ENCODE data around the gene TIMELESS. TPM values are rescaled to one million over a fixed set of nuclear protein-coding genes. Genes with fewer than 3 reads are reported as not detected.

The TIMELESS gene
- total RNA-seq, 1 experiment from 2014 or later, result 26.5 TPM

DNA sequence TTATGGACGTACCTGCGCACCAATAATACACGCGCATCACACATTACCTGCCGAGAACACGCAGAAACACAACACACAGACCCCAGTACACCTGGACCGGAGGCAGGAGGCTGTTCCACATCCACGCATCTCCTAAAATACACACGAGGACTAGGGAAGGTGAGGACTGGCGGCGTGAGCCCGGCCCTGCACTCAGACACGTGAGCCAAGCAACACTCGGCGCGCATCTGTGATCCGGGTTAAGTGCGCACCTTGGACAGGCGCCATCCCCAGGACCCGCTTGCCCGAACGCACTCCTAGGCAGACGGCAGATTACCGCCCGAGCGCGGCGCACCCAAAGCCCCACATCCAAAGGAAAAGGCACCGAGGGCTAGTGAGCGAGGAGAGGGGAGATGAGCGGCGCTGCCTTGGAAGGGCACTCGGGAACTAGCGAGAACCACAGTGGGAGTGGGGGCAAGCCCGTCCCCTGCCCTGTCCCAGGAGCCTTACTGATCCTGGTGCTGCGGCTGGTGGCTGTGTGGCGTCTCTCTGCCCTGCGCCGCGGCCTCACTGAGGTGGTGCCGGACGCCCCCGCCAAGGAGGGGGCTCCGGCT lies 38.3 kb upstream of the TIMELESS start:
- Histone ChIP-seq H3K9me3 (ENCODE audit: low read length) (no peaks in the 10 kb centered on the region), H3K9ac (ENCODE audit: low read length) (peak overlapping the region; percentile 34), H4K20me1 (ENCODE audit: low read length) (no peaks in the 10 kb centered on the region), H3K4me2 (ENCODE audit: low read length) (peak overlapping the region; percentile 100), H3K79me2 (ENCODE audit: low read length) (no peaks in the 10 kb centered on the region), H3K4me3 (ENCODE audit: low read length) (peak overlapping the region; percentile 84), H3K9me2 (replicated peaks; ENCODE audit: low read length) (no peaks in the 10 kb centered on the region), H2AFZ (ENCODE audit: low read length) (peak overlapping the region; percentile 96), H3K4me1 (ENCODE audit: insufficient read depth, low read length) (peaks cover 5% of the 10 kb centered on the region; the same call in 1 of the 2 replicates), H3K27ac (ENCODE audit: low read length) (no peak overlapping the region), H3F3A (ENCODE audit: low read length, unreplicated experiment) (no peaks in the 10 kb centered on the region), H3K27me3 (ENCODE audit: low read length) (no peaks in the 10 kb centered on the region), H3K36me3 (ENCODE audit: low read depth, low read length) (no peaks in the 10 kb centered on the region)
- TF ChIP-seq EZH2phosphoT487 (IDR thresholded peaks at IDR 0.05; ENCODE audit: borderline replicate concordance, low read length), result no peak
- TF ChIP-seq, protein P1, sequence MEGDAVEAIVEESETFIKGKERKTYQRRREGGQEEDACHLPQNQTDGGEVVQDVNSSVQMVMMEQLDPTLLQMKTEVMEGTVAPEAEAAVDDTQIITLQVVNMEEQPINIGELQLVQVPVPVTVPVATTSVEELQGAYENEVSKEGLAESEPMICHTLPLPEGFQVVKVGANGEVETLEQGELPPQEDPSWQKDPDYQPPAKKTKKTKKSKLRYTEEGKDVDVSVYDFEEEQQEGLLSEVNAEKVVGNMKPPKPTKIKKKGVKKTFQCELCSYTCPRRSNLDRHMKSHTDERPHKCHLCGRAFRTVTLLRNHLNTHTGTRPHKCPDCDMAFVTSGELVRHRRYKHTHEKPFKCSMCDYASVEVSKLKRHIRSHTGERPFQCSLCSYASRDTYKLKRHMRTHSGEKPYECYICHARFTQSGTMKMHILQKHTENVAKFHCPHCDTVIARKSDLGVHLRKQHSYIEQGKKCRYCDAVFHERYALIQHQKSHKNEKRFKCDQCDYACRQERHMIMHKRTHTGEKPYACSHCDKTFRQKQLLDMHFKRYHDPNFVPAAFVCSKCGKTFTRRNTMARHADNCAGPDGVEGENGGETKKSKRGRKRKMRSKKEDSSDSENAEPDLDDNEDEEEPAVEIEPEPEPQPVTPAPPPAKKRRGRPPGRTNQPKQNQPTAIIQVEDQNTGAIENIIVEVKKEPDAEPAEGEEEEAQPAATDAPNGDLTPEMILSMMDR (conservative IDR thresholded peaks at IDR 0.05; ENCODE audit: low read depth, low read length), result no peak
- no peak for TF ChIP-seq EZH2 (IDR thresholded peaks at IDR 0.05; ENCODE audit: low read length, unreplicated experiment)
- intact Hi-C loops (cut with micrococcal nuclease), result no loop called here
- ATAC-seq (peak; percentile 63), DNase-seq (peak; percentile 41)
- POLR2A ChIA-PET (ENCODE audit: unreplicated experiment), result no interaction called here
- no TSS peak for BruUV-seq (replicated peaks)
- CTCF ChIA-PET, result no interaction called here

DNA sequence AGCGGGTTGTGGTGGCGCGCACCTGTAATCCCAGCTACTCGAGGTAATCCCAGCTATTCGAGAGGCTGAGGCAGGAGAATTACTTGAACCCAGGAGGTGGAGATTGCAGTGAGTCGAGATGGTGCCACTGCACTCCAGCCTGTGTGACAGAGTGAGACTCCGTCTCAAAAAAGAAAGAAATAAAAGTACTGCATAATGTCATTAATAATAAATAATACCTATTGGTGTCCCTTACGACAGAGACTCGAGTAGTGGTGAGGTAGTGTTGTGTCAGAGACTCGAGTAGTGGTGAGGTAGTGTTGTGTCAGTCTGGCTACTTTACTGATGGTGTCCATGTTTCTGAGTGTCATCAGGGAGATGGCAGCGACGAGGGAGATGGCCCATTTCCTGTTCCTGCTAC lies 37.5 kb upstream of the TIMELESS start:
- Histone ChIP-seq H2AFZ (ENCODE audit: low read length) (peak overlapping the region; percentile 96; the same call in 1 of the 2 replicates), H3K9me3 (ENCODE audit: low read length) (no peaks in the 10 kb centered on the region), H3K4me3 (ENCODE audit: low read length) (no peak overlapping the region), H3K27ac (ENCODE audit: low read length) (no peak overlapping the region), H3K79me2 (ENCODE audit: low read length) (no peaks in the 10 kb centered on the region), H3K9me2 (replicated peaks; ENCODE audit: low read length) (no peaks in the 10 kb centered on the region), H3K4me2 (ENCODE audit: low read length) (peak overlapping the region; percentile 100), H3K36me3 (ENCODE audit: low read depth, low read length) (no peaks in the 10 kb centered on the region), H3K9ac (ENCODE audit: low read length) (no peak overlapping the region), H3K27me3 (ENCODE audit: low read length) (no peaks in the 10 kb centered on the region), H3F3A (ENCODE audit: low read length, unreplicated experiment) (no peaks in the 10 kb centered on the region), H3K4me1 (ENCODE audit: insufficient read depth, low read length) (peaks cover 5% of the 10 kb centered on the region; the same call in 1 of the 2 replicates), H4K20me1 (ENCODE audit: low read length) (no peaks in the 10 kb centered on the region)
- intact Hi-C loops (cut with micrococcal nuclease), result no loop called here
- no TSS peak for BruUV-seq (replicated peaks)
- TF ChIP-seq, protein P1 (conservative IDR thresholded peaks at IDR 0.05; ENCODE audit: low read depth, low read length), result no peak
- TF ChIP-seq EZH2phosphoT487 (IDR thresholded peaks at IDR 0.05; ENCODE audit: borderline replicate concordance, low read length), result no peak
- no peak for TF ChIP-seq EZH2 (IDR thresholded peaks at IDR 0.05; ENCODE audit: low read length, unreplicated experiment)
- DNase-seq (no peak), ATAC-seq (no peak)
- ChIA-PET CTCF (no interaction called here), POLR2A (ENCODE audit: unreplicated experiment) (no interaction called here)

DNA sequence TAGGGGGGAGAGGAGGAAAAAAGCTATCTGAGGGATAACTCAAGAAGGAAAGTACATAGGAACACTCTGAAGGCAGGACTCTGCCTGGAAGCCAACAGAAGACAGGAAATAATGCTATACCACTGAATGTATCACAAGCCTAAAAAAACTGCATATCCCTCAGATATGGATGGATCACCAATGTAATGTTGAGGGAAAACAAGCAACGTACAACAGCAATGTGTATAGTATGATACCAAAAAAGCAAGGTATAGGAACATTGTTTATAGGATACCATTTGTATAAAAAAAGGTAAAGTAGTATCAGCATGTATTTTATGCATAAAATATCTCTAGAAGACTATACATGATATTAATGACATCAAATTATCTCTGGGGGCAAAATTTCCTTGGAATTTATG lies 35.3 kb upstream of the TIMELESS start:
- no TSS peak for BruUV-seq (replicated peaks)
- TF ChIP-seq EZH2phosphoT487 (IDR thresholded peaks at IDR 0.05; ENCODE audit: borderline replicate concordance, low read length) (no peak), EZH2 (IDR thresholded peaks at IDR 0.05; ENCODE audit: low read length, unreplicated experiment) (no peak)
- TF ChIP-seq, protein P1 (conservative IDR thresholded peaks at IDR 0.05; ENCODE audit: low read depth, low read length), result no peak
- no peak overlapping the region for H3K27ac ChIP-seq (ENCODE audit: low read length)
- no peak overlapping the region for H3K9ac ChIP-seq (ENCODE audit: low read length)
- H2AFZ ChIP-seq (ENCODE audit: low read length), result no peak overlapping the region
- no peaks in the 10 kb centered on the region for H3K79me2 ChIP-seq (ENCODE audit: low read length)
- H3K9me3 ChIP-seq (ENCODE audit: low read length), result no peaks in the 10 kb centered on the region
- no peak overlapping the region for H3K4me2 ChIP-seq (ENCODE audit: low read length)
- ATAC-seq (no peak), DNase-seq (no peak)
- H3K4me1 ChIP-seq (ENCODE audit: insufficient read depth, low read length), result peaks cover 5% of the 10 kb centered on the region; the same call in 1 of the 2 replicates
- H3F3A ChIP-seq (ENCODE audit: low read length, unreplicated experiment), result no peaks in the 10 kb centered on the region
- intact Hi-C loops (cut with micrococcal nuclease), result no loop called here
- ChIA-PET POLR2A (ENCODE audit: unreplicated experiment) (no interaction called here), CTCF (no interaction called here)
- no peaks in the 10 kb centered on the region for H3K27me3 ChIP-seq (ENCODE audit: low read length)
- no peaks in the 10 kb centered on the region for H4K20me1 ChIP-seq (ENCODE audit: low read length)
- no peaks in the 10 kb centered on the region for H3K36me3 ChIP-seq (ENCODE audit: low read depth, low read length)
- no peaks in the 10 kb centered on the region for H3K9me2 ChIP-seq (replicated peaks; ENCODE audit: low read length)
- H3K4me3 ChIP-seq (ENCODE audit: low read length), result no peak overlapping the region
